SU-DHL-6 (cell line): ENCODE results near the gene MED14.

Experiments
- H2AFZ ChIP-seq: fragments of 200-600 bp; sonication (generic); 2 replicates; pipeline ENCODE4 v1.6.1; 2014; ENCODE audit warnings: low read depth, mild to moderate bottlenecking, moderate library complexity, mixed read lengths, antibody characterized with exemption, low read length; ENCODE audit not compliant: severe bottlenecking
- H3F3A ChIP-seq: fragments of 200-600 bp; shearing (Covaris generic); 2 replicates; pipeline ENCODE4 v1.6.0; 2016; ENCODE audit warnings: antibody characterized with exemption, mild to moderate bottlenecking; ENCODE audit not compliant: insufficient read depth
- H3K27ac ChIP-seq: fragments of 200-600 bp; sonication (generic); 2 replicates; pipeline ENCODE4 v1.5.1; 2016; ENCODE audit warnings: low read depth, mild to moderate bottlenecking, low read length, moderate library complexity, mixed read lengths
- H3K27me3 ChIP-seq: fragments of 200-600 bp; sonication (generic), shearing (Covaris generic); 2 replicates; pipeline ENCODE4 v1.6.0; 2014; ENCODE audit warnings: mild to moderate bottlenecking, low read length
- H3K36me3 ChIP-seq: fragments of 200-600 bp; sonication (generic); 2 replicates; pipeline ENCODE4 v1.6.1; 2014; ENCODE audit warnings: mild to moderate bottlenecking, low read length, mixed read lengths
- H3K4me2 ChIP-seq: fragments of 300-600, 200-600 bp; shearing (Covaris generic), sonication (generic); 2 replicates; pipeline ENCODE4 v1.6.0; 2014; ENCODE audit warnings: low read length, low read depth, mild to moderate bottlenecking; ENCODE audit not compliant: poor library complexity, severe bottlenecking
- H3K4me3 ChIP-seq: fragments of 200-600 bp; sonication (generic); 2 replicates; pipeline ENCODE4 v1.5.1; 2014; ENCODE audit warnings: antibody characterized with exemption, low read length, mild to moderate bottlenecking, mixed read lengths; ENCODE audit not compliant: insufficient read depth, poor library complexity, severe bottlenecking
- H3K79me2 ChIP-seq: fragments of 200-600 bp; sonication (generic); 2 replicates; pipeline ENCODE4 v1.6.1; 2014; ENCODE audit warnings: mild to moderate bottlenecking, low read length, moderate library complexity; ENCODE audit not compliant: insufficient read depth
- H3K9ac ChIP-seq: fragments of 200-600 bp; sonication (generic); 2 replicates; pipeline ENCODE4 v1.7.0; 2014; ENCODE audit warnings: mild to moderate bottlenecking, low read length
- H3K9me2 ChIP-seq: fragments of 200-600 bp; sonication (generic); replicated peaks from 2 replicates; pipeline ENCODE4 v1.6.1; 2014; ENCODE audit warnings: low read length; ENCODE audit not compliant: insufficient read depth
- H3K9me3 ChIP-seq: fragments of 200-600 bp; sonication (generic); 2 replicates; pipeline ENCODE4 v1.6.1; 2014; ENCODE audit warnings: low read length, mixed read lengths; ENCODE audit not compliant: insufficient read depth
- H4K20me1 ChIP-seq: fragments of 200-600 bp; sonication (generic); 2 replicates; pipeline ENCODE4 v1.6.1; 2014; ENCODE audit warnings: low read depth, mild to moderate bottlenecking, antibody characterized with exemption, low read length, moderate library complexity, mixed read lengths
- CTCF ChIP-seq: fragments of 200-600 bp; sonication (generic); IDR thresholded peaks from one replicate; pipeline ENCODE4 v1.5.1; 2017; ENCODE audit warnings: antibody characterized with exemption, mild to moderate bottlenecking, low read length, moderate library complexity; ENCODE audit not compliant: insufficient read depth, poor library complexity, severe bottlenecking
- EZH2phosphoT487 ChIP-seq: fragments of 200-600 bp; sonication (generic), shearing (Covaris generic); conservative IDR thresholded peaks from 2 replicates; pipeline ENCODE4 v1.6.1; 2018; ENCODE audit warnings: mild to moderate bottlenecking, antibody characterized with exemption, low read length, moderate library complexity, mixed read lengths

The MED14 gene

GRCh38 chrX:40694802-40695201 is 40.5 kb downstream of the MED14 start:
- Histone ChIP-seq H3F3A (no peaks in the 10 kb centered on the region), H3K27ac (no peak overlapping the region), H3K4me3 (no peak overlapping the region), H3K9ac (no peak overlapping the region), H3K9me3 (no peaks in the 10 kb centered on the region), H3K4me2 (no peak overlapping the region), H3K79me2 (no peaks in the 10 kb centered on the region), H3K27me3 (no peaks in the 10 kb centered on the region), H4K20me1 (no peaks in the 10 kb centered on the region), H3K9me2 (no peaks in the 10 kb centered on the region), H2AFZ (no peak overlapping the region), H3K36me3 (peaks cover 12% of the 10 kb centered on the region; the same call in 1 of the 2 replicates)
- TF ChIP-seq EZH2phosphoT487 = no peak
- no peak for TF ChIP-seq CTCF

GRCh38 chrX:40688929-40689328 is 46.4 kb downstream of the MED14 start:
- Histone ChIP-seq H2AFZ (no peak overlapping the region), H3K36me3 (peaks cover 10% of the 10 kb centered on the region; the same call in 1 of the 2 replicates), H3F3A (no peaks in the 10 kb centered on the region), H3K9me2 (no peaks in the 10 kb centered on the region), H3K9ac (no peak overlapping the region), H3K9me3 (no peaks in the 10 kb centered on the region), H4K20me1 (no peaks in the 10 kb centered on the region), H3K27me3 (no peaks in the 10 kb centered on the region), H3K79me2 (no peaks in the 10 kb centered on the region), H3K4me2 (no peak overlapping the region), H3K4me3 (no peak overlapping the region), H3K27ac (no peak overlapping the region)
- no peak for TF ChIP-seq EZH2phosphoT487
- no peak for TF ChIP-seq CTCF

- Histone ChIP-seq H3K27me3 (no peaks in the 10 kb centered on the region), H2AFZ (no peak overlapping the region), H3K4me3 (no peak overlapping the region), H3K9me2 (no peaks in the 10 kb centered on the region), H4K20me1 (no peaks in the 10 kb centered on the region), H3K9ac (no peak overlapping the region), H3K79me2 (no peaks in the 10 kb centered on the region), H3F3A (no peaks in the 10 kb centered on the region), H3K27ac (no peak overlapping the region), H3K9me3 (no peaks in the 10 kb centered on the region), H3K4me2 (no peak overlapping the region), H3K36me3 (peaks cover 5% of the 10 kb centered on the region; the same call in 1 of the 2 replicates)
- TF ChIP-seq CTCF (no peak), EZH2phosphoT487 (no peak)
Observed at GRCh38 chrX:40687169-40687568, 48.2 kb downstream of the MED14 start.
